ENCODE results near the gene PTPN21.

PTPN21 gene

DNA sequence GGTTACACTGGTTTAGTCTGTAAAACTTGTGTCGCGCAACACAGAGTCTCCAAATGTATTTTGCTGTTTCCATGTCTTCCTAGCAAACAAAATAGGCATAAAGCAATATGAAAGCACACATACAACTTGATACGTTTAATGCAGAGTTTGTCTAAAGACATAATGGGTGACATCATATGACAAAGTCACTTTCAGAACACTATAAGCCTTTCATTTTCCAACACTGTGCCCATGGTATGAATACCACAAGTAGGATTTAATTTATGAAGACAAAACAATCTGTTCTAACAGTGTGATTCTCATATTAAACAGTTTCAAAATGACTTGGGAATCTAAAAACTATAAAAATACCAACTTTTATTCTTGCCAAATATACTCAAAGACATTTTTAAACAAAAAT, 58.4 kb downstream of the PTPN21 start:
- Histone ChIP-seq H3K36me3 (peaks cover 29 to 72% (median 53%) of the 10 kb centered on the region in 3 donors), H3K27me3 (no peaks in the 10 kb centered on the region), H3K27ac (no peak overlapping the region), H3K4me3 (no peak overlapping the region), H3K9me3 (no peaks in the 10 kb centered on the region), H3K4me1 (peaks cover 0 to 3% (median 0%) of the 10 kb centered on the region in 4 donors)
- no peak for DNase-seq
- intact Hi-C loops (cut with DNase I; ENCODE audit: low total_unique reads): no loop called here
- TF ChIP-seq, protein P1, sequence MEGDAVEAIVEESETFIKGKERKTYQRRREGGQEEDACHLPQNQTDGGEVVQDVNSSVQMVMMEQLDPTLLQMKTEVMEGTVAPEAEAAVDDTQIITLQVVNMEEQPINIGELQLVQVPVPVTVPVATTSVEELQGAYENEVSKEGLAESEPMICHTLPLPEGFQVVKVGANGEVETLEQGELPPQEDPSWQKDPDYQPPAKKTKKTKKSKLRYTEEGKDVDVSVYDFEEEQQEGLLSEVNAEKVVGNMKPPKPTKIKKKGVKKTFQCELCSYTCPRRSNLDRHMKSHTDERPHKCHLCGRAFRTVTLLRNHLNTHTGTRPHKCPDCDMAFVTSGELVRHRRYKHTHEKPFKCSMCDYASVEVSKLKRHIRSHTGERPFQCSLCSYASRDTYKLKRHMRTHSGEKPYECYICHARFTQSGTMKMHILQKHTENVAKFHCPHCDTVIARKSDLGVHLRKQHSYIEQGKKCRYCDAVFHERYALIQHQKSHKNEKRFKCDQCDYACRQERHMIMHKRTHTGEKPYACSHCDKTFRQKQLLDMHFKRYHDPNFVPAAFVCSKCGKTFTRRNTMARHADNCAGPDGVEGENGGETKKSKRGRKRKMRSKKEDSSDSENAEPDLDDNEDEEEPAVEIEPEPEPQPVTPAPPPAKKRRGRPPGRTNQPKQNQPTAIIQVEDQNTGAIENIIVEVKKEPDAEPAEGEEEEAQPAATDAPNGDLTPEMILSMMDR (IDR thresholded peaks at IDR 0.05): no peak

DNA sequence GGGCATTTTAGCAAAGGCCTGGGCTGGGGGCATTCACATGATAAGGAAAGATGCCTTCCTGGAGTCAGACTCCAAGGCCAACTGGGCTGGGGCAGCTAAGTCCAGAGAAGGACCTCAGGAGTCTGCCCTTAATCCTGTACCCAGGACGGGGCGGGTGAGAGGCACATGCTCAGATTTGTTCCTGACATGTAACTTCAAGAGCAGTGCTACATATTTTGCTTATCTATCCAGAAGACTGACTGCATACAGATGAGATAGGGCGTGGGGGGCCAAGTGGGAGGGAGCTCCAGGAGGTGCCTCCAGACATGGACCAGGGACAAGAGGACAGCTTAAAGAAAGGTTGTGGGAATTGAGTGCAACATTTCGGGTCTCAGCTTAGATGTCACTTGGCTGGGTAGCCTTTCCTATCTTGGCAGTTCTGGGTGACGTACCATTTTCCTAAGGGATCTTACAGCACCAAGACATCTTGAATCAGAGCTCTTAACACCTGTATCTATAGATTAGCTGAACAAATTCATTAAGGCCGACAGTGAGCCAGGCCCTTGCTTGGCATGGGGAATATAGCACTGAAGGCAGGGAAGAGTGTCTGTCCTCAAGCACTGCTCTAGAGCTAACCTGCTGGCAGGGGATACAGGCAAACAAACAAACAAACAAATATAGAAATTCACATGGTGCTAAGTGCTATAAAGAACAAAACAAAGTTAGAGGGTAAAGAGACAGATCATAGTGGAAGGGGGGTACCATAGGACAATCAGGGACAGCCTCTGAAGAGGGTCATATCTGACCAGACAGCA, 61.2 kb downstream of the PTPN21 start:
- intact Hi-C loops (cut with DNase I; ENCODE audit: low total_unique reads): loop anchor here (5.0 kb wide), 1 partner anchor 59 kb away; no protein-coding TSS in a partner anchor
- Histone ChIP-seq H3K27ac (no peak overlapping the region), H3K36me3 (peaks cover 22 to 61% (median 26%) of the 10 kb centered on the region in 3 donors), H3K4me1 (peaks cover 0 to 3% (median under 1%) of the 10 kb centered on the region in 4 donors), H3K9me3 (no peaks in the 10 kb centered on the region), H3K4me3 (no peak overlapping the region), H3K27me3 (no peaks in the 10 kb centered on the region)
- TF ChIP-seq, protein P1 (IDR thresholded peaks at IDR 0.05): no peak
- DNase-seq: no peak

DNA sequence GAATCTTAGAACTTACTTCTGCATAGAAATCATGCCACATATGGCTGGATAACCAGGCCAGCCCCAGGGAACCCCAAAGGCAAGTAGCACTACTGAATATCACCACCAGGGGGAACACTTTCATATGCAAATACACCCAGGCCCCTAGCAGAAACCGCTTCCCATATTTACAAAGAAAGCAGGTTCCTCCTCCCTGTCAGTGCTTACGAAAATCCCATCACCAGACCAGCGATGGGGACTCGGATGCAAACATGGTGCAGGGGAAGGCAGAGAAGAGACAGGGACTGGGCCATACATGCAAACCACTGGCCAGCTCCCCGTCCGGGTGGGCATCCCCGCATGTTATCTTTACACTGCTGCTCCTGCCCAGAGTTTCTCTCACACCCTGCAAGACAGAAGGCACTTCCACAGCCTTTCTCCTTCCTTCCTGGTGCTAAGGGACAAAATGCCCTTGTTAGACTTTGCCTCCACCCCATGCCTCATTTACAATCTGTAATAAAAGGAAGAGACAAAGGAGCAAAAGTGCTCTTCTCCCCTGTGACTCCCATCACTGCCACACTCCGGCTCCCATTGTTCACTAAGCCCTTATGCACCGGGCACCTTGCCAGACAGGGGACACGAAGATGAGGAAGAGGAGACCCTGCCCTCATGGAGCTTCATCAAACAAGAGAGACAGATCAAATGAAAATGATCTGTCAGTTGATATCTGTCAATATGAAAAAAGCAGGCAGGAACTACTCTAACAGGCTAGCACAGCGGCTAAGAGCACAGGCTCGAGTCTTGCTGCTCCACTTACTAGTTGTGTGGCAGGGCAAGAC, 62.3 kb downstream of the PTPN21 start:
- Histone ChIP-seq H3K36me3 (peaks cover 22 to 55% (median 26%) of the 10 kb centered on the region in 3 donors), H3K27me3 (no peaks in the 10 kb centered on the region), H3K4me3 (no peak overlapping the region), H3K27ac (no peak overlapping the region), H3K4me1 (peaks cover 0 to 9% (median 2%) of the 10 kb centered on the region in 4 donors), H3K9me3 (no peaks in the 10 kb centered on the region)
- intact Hi-C loops (cut with DNase I; ENCODE audit: low total_unique reads): loop anchor here (5.0 kb wide), 1 partner anchor 60 kb away; no protein-coding TSS in a partner anchor
- TF ChIP-seq, protein P1 (IDR thresholded peaks at IDR 0.05): peak; percentile 84 to 92
- DNase-seq: peak in 1 of 2 donors; percentile 77

DNA sequence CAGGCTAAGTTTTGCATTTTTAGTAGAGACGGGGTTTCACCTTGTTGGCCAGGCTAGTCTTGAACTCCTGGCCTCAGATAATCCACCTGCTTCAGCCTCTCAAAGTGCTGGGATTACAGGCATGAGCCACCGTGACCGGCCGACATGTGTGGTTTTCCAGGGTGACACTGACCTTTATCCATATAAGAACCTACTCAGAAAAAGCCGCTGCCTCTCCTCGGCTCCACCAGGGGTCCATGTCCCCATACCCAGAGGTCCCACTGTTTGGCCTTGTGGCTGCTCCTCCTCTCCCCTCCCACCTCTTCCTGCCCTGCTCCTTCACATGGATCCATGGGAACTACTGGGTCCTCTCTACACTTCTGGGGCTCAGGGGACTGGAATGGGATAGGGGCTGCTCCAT, 64.6 kb downstream of the PTPN21 start:
- Histone ChIP-seq H3K27me3 (no peaks in the 10 kb centered on the region), H3K36me3 (peaks cover 9 to 42% (median 20%) of the 10 kb centered on the region in 3 donors), H3K4me3 (no peak overlapping the region), H3K4me1 (peaks cover 0 to 9% (median 2%) of the 10 kb centered on the region in 4 donors), H3K27ac (no peak overlapping the region), H3K9me3 (no peaks in the 10 kb centered on the region)
- TF ChIP-seq, protein P1 (IDR thresholded peaks at IDR 0.05): no peak
- intact Hi-C loops (cut with DNase I; ENCODE audit: low total_unique reads): loop anchor here (5.0 kb wide), 1 partner anchor 62 kb away; no protein-coding TSS in a partner anchor
- DNase-seq: no peak

DNA sequence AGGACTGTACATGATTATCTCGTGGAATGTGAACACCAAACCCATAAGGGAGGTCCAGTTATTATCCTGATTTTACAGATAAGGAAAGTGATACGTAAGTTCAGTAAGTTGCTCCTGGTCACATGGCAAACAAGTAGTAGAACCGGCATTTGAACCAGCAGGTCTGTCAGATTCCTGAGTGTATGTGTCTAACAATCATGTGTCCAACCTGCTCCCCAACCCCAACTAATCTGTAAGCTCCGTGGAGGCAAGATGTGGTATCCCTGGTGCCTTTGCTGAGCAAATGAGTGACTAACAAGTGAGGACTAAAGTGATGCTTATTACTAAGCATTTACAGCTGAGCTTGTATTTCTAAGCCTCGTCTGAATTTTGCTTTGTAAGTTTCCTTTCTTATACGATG, 65.9 kb downstream of the PTPN21 start:
- TF ChIP-seq, protein P1 (IDR thresholded peaks at IDR 0.05): no peak
- intact Hi-C loops (cut with DNase I; ENCODE audit: low total_unique reads): no loop called here
- peak overlapping the region in 1 of 2 donors; percentile 43 for H3K27ac ChIP-seq

More for the DNA sequence above, 65.9 kb downstream of the PTPN21 start:
- Histone ChIP-seq H3K27me3 (no peaks in the 10 kb centered on the region), H3K9me3 (no peaks in the 10 kb centered on the region), H3K36me3 (peaks cover 7 to 45% (median 22%) of the 10 kb centered on the region in 3 donors), H3K4me3 (no peak overlapping the region), H3K4me1 (peaks cover 0 to 9% (median 2%) of the 10 kb centered on the region in 4 donors)
- DNase-seq: no peak
